ENCODE results near the gene ERO1A. TPM values are rescaled to one million over a fixed set of nuclear protein-coding genes. Genes with fewer than 3 reads are reported as not detected.

ERO1A gene
- total RNA-seq, 1 experiment from 2014 or later: 44.6 TPM

DNA sequence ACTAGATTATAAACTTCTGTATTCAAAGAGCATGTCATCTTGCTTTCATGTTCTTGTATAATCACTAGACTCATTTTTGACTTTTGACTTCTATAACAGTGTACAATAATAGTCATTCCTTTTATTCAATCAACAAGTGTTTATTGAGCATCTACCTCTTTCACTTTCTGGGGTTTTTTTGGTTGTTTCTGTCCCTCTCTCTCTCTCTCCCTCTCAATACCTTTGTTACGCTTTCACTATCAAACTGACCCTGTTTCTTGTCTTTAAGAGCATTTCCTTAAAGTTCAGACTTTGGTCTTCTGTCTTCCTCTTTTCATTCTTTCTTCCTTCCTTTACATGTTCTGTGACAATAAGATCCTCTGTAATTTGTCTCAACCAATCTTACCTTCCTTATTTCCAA is 93.2 kb downstream of the ERO1A start:
- Mint-ChIP-seq H3K36me3 (peaks cover 12% of the 10 kb centered on the region), H3K9me3 (peaks cover 20% of the 10 kb centered on the region), H3K4me3 (no peak overlapping the region), H3K27me3 (ENCODE audit: low read depth) (no peaks in the 10 kb centered on the region), H3K4me1 (no peaks in the 10 kb centered on the region; the same call in 1 of the 2 replicates), H3K27ac (no peak overlapping the region)
- no peak for DNase-seq (ENCODE audit: low spot score)
- TF ChIP-seq ZNF671 (CRISPR knock-in tag; IDR thresholded peaks at IDR 0.05) (no peak), ZNF138 (CRISPR knock-in tag; conservative IDR thresholded peaks at IDR 0.05) (no peak), ETV6 (CRISPR knock-in tag; IDR thresholded peaks at IDR 0.05) (no peak), EMX1 (CRISPR knock-in tag; IDR thresholded peaks at IDR 0.05) (no peak), TEAD4 (CRISPR knock-in tag; IDR thresholded peaks at IDR 0.05) (no peak), NR1H2 (CRISPR knock-in tag; IDR thresholded peaks at IDR 0.05) (no peak), ELF4 (CRISPR knock-in tag; IDR thresholded peaks at IDR 0.05; ENCODE audit: low read depth) (no peak), CREB1 (CRISPR knock-in tag; IDR thresholded peaks at IDR 0.05) (no peak), JAZF1 (CRISPR knock-in tag; IDR thresholded peaks at IDR 0.05) (no peak)
- TF ChIP-seq, protein P1, sequence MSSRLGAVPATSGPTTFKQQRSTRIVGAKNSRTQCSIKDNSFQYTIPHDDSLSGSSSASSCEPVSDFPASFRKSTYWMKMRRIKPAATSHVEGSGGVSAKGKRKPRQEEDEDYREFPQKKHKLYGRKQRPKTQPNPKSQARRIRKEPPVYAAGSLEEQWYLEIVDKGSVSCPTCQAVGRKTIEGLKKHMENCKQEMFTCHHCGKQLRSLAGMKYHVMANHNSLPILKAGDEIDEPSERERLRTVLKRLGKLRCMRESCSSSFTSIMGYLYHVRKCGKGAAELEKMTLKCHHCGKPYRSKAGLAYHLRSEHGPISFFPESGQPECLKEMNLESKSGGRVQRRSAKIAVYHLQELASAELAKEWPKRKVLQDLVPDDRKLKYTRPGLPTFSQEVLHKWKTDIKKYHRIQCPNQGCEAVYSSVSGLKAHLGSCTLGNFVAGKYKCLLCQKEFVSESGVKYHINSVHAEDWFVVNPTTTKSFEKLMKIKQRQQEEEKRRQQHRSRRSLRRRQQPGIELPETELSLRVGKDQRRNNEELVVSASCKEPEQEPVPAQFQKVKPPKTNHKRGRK (CRISPR knock-in tag; IDR thresholded peaks at IDR 0.05; ENCODE audit: borderline replicate concordance): no peak
- TF ChIP-seq, protein P2, sequence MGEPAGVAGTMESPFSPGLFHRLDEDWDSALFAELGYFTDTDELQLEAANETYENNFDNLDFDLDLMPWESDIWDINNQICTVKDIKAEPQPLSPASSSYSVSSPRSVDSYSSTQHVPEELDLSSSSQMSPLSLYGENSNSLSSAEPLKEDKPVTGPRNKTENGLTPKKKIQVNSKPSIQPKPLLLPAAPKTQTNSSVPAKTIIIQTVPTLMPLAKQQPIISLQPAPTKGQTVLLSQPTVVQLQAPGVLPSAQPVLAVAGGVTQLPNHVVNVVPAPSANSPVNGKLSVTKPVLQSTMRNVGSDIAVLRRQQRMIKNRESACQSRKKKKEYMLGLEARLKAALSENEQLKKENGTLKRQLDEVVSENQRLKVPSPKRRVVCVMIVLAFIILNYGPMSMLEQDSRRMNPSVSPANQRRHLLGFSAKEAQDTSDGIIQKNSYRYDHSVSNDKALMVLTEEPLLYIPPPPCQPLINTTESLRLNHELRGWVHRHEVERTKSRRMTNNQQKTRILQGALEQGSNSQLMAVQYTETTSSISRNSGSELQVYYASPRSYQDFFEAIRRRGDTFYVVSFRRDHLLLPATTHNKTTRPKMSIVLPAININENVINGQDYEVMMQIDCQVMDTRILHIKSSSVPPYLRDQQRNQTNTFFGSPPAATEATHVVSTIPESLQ (CRISPR knock-in tag; IDR thresholded peaks at IDR 0.05): no peak
- TF ChIP-seq, protein P3, sequence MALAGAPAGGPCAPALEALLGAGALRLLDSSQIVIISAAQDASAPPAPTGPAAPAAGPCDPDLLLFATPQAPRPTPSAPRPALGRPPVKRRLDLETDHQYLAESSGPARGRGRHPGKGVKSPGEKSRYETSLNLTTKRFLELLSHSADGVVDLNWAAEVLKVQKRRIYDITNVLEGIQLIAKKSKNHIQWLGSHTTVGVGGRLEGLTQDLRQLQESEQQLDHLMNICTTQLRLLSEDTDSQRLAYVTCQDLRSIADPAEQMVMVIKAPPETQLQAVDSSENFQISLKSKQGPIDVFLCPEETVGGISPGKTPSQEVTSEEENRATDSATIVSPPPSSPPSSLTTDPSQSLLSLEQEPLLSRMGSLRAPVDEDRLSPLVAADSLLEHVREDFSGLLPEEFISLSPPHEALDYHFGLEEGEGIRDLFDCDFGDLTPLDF (CRISPR knock-in tag; IDR thresholded peaks at IDR 0.05): no peak
- TF ChIP-seq, protein P4, sequence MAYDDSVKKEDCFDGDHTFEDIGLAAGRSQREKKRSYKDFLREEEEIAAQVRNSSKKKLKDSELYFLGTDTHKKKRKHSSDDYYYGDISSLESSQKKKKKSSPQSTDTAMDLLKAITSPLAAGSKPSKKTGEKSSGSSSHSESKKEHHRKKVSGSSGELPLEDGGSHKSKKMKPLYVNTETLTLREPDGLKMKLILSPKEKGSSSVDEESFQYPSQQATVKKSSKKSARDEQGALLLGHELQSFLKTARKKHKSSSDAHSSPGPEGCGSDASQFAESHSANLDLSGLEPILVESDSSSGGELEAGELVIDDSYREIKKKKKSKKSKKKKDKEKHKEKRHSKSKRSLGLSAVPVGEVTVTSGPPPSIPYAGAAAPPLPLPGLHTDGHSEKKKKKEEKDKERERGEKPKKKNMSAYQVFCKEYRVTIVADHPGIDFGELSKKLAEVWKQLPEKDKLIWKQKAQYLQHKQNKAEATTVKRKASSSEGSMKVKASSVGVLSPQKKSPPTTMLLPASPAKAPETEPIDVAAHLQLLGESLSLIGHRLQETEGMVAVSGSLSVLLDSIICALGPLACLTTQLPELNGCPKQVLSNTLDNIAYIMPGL (CRISPR knock-in tag; IDR thresholded peaks at IDR 0.05): no peak
- TF ChIP-seq, protein P5, sequence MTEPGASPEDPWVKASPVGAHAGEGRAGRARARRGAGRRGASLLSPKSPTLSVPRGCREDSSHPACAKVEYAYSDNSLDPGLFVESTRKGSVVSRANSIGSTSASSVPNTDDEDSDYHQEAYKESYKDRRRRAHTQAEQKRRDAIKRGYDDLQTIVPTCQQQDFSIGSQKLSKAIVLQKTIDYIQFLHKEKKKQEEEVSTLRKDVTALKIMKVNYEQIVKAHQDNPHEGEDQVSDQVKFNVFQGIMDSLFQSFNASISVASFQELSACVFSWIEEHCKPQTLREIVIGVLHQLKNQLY (CRISPR knock-in tag; IDR thresholded peaks at IDR 0.05): no peak
- TF ChIP-seq, protein P6, sequence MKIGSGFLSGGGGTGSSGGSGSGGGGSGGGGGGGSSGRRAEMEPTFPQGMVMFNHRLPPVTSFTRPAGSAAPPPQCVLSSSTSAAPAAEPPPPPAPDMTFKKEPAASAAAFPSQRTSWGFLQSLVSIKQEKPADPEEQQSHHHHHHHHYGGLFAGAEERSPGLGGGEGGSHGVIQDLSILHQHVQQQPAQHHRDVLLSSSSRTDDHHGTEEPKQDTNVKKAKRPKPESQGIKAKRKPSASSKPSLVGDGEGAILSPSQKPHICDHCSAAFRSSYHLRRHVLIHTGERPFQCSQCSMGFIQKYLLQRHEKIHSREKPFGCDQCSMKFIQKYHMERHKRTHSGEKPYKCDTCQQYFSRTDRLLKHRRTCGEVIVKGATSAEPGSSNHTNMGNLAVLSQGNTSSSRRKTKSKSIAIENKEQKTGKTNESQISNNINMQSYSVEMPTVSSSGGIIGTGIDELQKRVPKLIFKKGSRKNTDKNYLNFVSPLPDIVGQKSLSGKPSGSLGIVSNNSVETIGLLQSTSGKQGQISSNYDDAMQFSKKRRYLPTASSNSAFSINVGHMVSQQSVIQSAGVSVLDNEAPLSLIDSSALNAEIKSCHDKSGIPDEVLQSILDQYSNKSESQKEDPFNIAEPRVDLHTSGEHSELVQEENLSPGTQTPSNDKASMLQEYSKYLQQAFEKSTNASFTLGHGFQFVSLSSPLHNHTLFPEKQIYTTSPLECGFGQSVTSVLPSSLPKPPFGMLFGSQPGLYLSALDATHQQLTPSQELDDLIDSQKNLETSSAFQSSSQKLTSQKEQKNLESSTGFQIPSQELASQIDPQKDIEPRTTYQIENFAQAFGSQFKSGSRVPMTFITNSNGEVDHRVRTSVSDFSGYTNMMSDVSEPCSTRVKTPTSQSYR (CRISPR knock-in tag; IDR thresholded peaks at IDR 0.05): no peak
- TF ChIP-seq, protein P7, sequence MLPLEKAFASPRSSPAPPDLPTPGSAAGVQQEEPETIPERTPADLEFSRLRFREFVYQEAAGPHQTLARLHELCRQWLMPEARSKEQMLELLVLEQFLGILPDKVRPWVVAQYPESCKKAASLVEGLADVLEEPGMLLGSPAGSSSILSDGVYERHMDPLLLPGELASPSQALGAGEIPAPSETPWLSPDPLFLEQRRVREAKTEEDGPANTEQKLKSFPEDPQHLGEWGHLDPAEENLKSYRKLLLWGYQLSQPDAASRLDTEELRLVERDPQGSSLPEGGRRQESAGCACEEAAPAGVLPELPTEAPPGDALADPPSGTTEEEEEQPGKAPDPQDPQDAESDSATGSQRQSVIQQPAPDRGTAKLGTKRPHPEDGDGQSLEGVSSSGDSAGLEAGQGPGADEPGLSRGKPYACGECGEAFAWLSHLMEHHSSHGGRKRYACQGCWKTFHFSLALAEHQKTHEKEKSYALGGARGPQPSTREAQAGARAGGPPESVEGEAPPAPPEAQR (CRISPR knock-in tag; IDR thresholded peaks at IDR 0.05): no peak
- TF ChIP-seq, protein P8, sequence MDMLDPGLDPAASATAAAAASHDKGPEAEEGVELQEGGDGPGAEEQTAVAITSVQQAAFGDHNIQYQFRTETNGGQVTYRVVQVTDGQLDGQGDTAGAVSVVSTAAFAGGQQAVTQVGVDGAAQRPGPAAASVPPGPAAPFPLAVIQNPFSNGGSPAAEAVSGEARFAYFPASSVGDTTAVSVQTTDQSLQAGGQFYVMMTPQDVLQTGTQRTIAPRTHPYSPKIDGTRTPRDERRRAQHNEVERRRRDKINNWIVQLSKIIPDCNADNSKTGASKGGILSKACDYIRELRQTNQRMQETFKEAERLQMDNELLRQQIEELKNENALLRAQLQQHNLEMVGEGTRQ (CRISPR knock-in tag; IDR thresholded peaks at IDR 0.05): no peak
- ATAC-seq: no peak
- ChIA-PET CTCF (no interaction called here), POLR2A (no interaction called here)
